Body of pancreas (tissue), 4 donors: ENCODE measurements around the gene PARD6B.

ENCODE experiments used
- CTCF ChIP-seq, 7 experiments: fragments of 450-650 bp in 4 of 7; fragments of 200-600 bp in 3 of 7; sonication (generic) in 3 of 7; IDR thresholded peaks; one replicate each; pipeline ENCODE4 v1.5.1; 2016 to 2019; ENCODE audit warnings: antibody characterized with exemption in 7 of 7
- POLR2A ChIP-seq, 3 donors: fragments of 450-650 bp; IDR thresholded peaks; one replicate each; pipeline ENCODE4 v1.6.1; 2016; ENCODE audit warnings: antibody characterized with exemption in 3 of 3, mild to moderate bottlenecking in 2 of 3

- TF ChIP-seq CTCF (IDR thresholded peaks at IDR 0.05) (no peak), POLR2A (IDR thresholded peaks at IDR 0.05) (no peak)
Measured at GRCh38 chr20:50733644-50734349, 2.4 kb downstream of the PARD6B start.
